SK-N-SH (cell line): ENCODE measurements around the gene PLA2G3.

Source experiments
- CHD2 ChIP-seq: fragments of 150-350 bp; IDR thresholded peaks from 2 replicates; pipeline ENCODE4 v1.6.1; 2018; ENCODE audit warnings: low read length; ENCODE audit not compliant: partially characterized antibody
- EP300 ChIP-seq, 2 experiments: IDR thresholded peaks; 2 replicates each; pipeline versions ENCODE4 v1.4.0 to v1.6.1; 2012; ENCODE audit warnings: borderline replicate concordance in 1 of 2, low read depth in 1 of 2, low read length in 1 of 2
- EZH2phosphoT487 ChIP-seq: fragments of 200-600 bp; sonication (generic); IDR thresholded peaks from 2 replicates; pipeline ENCODE4 v1.6.1; 2017; ENCODE audit warnings: low read depth, mixed run types, mild to moderate bottlenecking, antibody characterized with exemption, moderate library complexity, borderline replicate concordance
- JUND ChIP-seq: IDR thresholded peaks from 2 replicates; pipeline ENCODE4 v1.4.0; 2012
- MAX ChIP-seq: IDR thresholded peaks from 2 replicates; pipeline ENCODE4 v1.4.0; 2012; ENCODE audit warnings: low read depth
- NRF1 ChIP-seq: IDR thresholded peaks from 2 replicates; pipeline ENCODE4 v1.6.1; 2012; ENCODE audit warnings: low read depth, mild to moderate bottlenecking, low read length
- POLR2AphosphoS5 ChIP-seq: IDR thresholded peaks from 2 replicates; pipeline ENCODE4 v1.6.1; 2012; ENCODE audit warnings: low read depth, low read length
- RAD21 ChIP-seq: IDR thresholded peaks from 2 replicates; pipeline ENCODE4 v1.6.1; 2012; ENCODE audit warnings: mild to moderate bottlenecking, low read length
- RFX5 ChIP-seq: IDR thresholded peaks from 2 replicates; pipeline ENCODE4 v1.6.1; 2012; ENCODE audit warnings: mild to moderate bottlenecking, improper control_type of control experiment, low read length
- RXRA ChIP-seq: IDR thresholded peaks from 2 replicates; pipeline ENCODE4 v1.4.0; 2012; ENCODE audit warnings: low read depth, mild to moderate bottlenecking, borderline replicate concordance
- SMC3 ChIP-seq: IDR thresholded peaks from 2 replicates; pipeline ENCODE4 v1.6.1; 2012; ENCODE audit warnings: low read depth, low read length, improper control_type of control experiment
- TAF1 ChIP-seq: IDR thresholded peaks from 2 replicates; pipeline ENCODE4 v1.6.1; 2012; ENCODE audit warnings: low read depth, mild to moderate bottlenecking, low read length, moderate library complexity, borderline replicate concordance
- USF2 ChIP-seq: fragments of 150-350 bp; IDR thresholded peaks from 2 replicates; pipeline ENCODE4 v1.6.1; 2017; ENCODE audit warnings: antibody characterized with exemption, low read length, low read depth, borderline replicate concordance
- TF ChIP-seq, protein P1 (sequence below): fragments of 200-600 bp; sonication (generic); IDR thresholded peaks from 2 replicates; pipeline ENCODE4 v1.6.1; 2017; ENCODE audit warnings: antibody characterized with exemption, mild to moderate bottlenecking, moderate library complexity

DNA sequence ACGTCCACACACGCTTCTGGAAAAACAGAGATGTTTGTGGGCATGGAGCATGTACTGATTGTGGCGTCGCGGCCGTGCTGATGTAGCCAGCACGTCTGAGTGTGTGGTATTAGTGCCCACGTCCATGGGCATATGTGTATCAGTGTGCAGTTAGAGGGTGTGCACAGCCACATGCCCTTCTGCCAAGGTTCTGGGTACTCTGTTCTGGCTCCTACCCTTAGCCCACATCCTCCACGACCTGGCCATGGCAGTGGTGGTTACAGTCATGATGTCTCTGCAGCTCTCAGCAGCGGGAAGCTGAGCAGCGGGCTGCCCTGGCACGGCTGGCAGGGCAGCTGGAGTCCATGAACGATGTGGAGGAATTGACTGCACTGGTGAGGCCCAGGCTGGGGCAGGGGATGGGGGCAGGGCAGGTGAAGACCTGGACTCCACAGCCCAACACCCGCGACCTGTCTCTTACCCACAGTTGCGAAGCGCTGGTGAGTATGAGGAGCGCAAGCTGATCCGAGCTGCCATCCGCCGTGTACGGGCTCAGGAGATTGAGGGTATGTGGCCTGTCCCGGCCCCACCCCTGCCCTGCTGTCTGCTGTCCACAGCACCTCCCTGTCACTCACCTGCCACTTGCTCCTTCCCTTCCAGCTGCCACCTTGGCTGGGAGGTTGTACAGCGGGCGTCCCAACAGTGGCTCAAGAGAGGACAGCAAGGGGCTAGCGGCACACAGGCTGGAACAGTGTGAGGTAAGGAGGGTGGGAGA, 51.9 kb downstream of the PLA2G3 start:
- TF ChIP-seq USF2 = no peak
- TF ChIP-seq, protein P1, sequence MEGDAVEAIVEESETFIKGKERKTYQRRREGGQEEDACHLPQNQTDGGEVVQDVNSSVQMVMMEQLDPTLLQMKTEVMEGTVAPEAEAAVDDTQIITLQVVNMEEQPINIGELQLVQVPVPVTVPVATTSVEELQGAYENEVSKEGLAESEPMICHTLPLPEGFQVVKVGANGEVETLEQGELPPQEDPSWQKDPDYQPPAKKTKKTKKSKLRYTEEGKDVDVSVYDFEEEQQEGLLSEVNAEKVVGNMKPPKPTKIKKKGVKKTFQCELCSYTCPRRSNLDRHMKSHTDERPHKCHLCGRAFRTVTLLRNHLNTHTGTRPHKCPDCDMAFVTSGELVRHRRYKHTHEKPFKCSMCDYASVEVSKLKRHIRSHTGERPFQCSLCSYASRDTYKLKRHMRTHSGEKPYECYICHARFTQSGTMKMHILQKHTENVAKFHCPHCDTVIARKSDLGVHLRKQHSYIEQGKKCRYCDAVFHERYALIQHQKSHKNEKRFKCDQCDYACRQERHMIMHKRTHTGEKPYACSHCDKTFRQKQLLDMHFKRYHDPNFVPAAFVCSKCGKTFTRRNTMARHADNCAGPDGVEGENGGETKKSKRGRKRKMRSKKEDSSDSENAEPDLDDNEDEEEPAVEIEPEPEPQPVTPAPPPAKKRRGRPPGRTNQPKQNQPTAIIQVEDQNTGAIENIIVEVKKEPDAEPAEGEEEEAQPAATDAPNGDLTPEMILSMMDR = no peak
- no peak for TF ChIP-seq EP300 (IDR thresholded peaks at IDR 0.05; ENCODE audit: borderline replicate concordance in 1 of 2, low read depth in 1 of 2, low read length in 1 of 2)
- TF ChIP-seq EZH2phosphoT487 = no peak
- TF ChIP-seq SMC3 = no peak
- TF ChIP-seq JUND = no peak
- no peak for TF ChIP-seq TAF1
- no peak for TF ChIP-seq MAX
- TF ChIP-seq POLR2AphosphoS5 = no peak
- no peak for TF ChIP-seq RXRA
- no peak for TF ChIP-seq RFX5
- no peak for TF ChIP-seq NRF1
- no peak for TF ChIP-seq CHD2
- TF ChIP-seq RAD21 = no peak
